Measurements from ENCODE around the gene HMGXB4. TPM values are rescaled to one million over a fixed set of nuclear protein-coding genes. Genes with fewer than 3 reads are reported as not detected.

The HMGXB4 gene
- total RNA-seq, 2 donors from 2014 or later = 18.6 to 23.9 TPM

- H3K27ac ChIP-seq = peak overlapping the region; percentile 83
- intact Hi-C loops (cut with DNase I) = no loop called here
These were observed 1.1 kb downstream of the HMGXB4 start for GRCh38 chr22:35258191-35258988.

GRCh38 chr22:35264986-35265385 is 7.7 kb downstream of the HMGXB4 start:
- intact Hi-C loops (cut with DNase I) = no loop called here
- TF ChIP-seq CTCF (IDR thresholded peaks at IDR 0.05) = no peak

More at GRCh38 chr22:35258191-35258988, 1.1 kb downstream of the HMGXB4 start:
- peak overlapping the region; percentile 88 to 90 for H3K9ac ChIP-seq (ENCODE audit: low read depth in 2 of 2, low read length in 2 of 2)
- no peaks in the 10 kb centered on the region for H3K27me3 ChIP-seq
- no peaks in the 10 kb centered on the region for H3K4me1 ChIP-seq
- peak overlapping the region; percentile 76 for H3K4me3 ChIP-seq
- H3K9me3 ChIP-seq = no peaks in the 10 kb centered on the region
- no peak for TF ChIP-seq CTCF (IDR thresholded peaks at IDR 0.05)
- H3K36me3 ChIP-seq = no peaks in the 10 kb centered on the region
- DNase-seq = peak; percentile 36

GRCh38 chr22:35266277-35266676 is 9.0 kb downstream of the HMGXB4 start:
- Histone ChIP-seq H3K9me3 (no peaks in the 10 kb centered on the region), H3K4me3 (no peak overlapping the region), H3K4me1 (no peaks in the 10 kb centered on the region), H3K27me3 (no peaks in the 10 kb centered on the region), H3K9ac (ENCODE audit: low read depth in 2 of 2, low read length in 2 of 2) (no peak overlapping the region), H3K27ac (no peak overlapping the region), H3K36me3 (peaks cover 7% of the 10 kb centered on the region)
- intact Hi-C loops (cut with DNase I) = no loop called here
- no peak for DNase-seq
- TF ChIP-seq CTCF (IDR thresholded peaks at IDR 0.05) = no peak

More at GRCh38 chr22:35264986-35265385, 7.7 kb downstream of the HMGXB4 start:
- no peak for DNase-seq
- Histone ChIP-seq H3K4me1 (no peaks in the 10 kb centered on the region), H3K36me3 (peaks cover 7% of the 10 kb centered on the region), H3K9me3 (no peaks in the 10 kb centered on the region), H3K27me3 (no peaks in the 10 kb centered on the region), H3K4me3 (no peak overlapping the region), H3K27ac (no peak overlapping the region), H3K9ac (ENCODE audit: low read depth in 2 of 2, low read length in 2 of 2) (no peak overlapping the region)

GRCh38 chr22:35269630-35270029 is 12.3 kb downstream of the HMGXB4 start:
- DNase-seq = no peak
- H3K4me3 ChIP-seq = no peak overlapping the region
- H3K27me3 ChIP-seq = no peaks in the 10 kb centered on the region
- no peaks in the 10 kb centered on the region for H3K4me1 ChIP-seq
- no peaks in the 10 kb centered on the region for H3K9me3 ChIP-seq
- no peak for TF ChIP-seq CTCF (IDR thresholded peaks at IDR 0.05)
- H3K27ac ChIP-seq = no peak overlapping the region
- peaks cover 7% of the 10 kb centered on the region for H3K36me3 ChIP-seq
- no peak overlapping the region for H3K9ac ChIP-seq (ENCODE audit: low read depth in 2 of 2, low read length in 2 of 2)
- intact Hi-C loops (cut with DNase I) = no loop called here

- Histone ChIP-seq H3K9me3 (no peaks in the 10 kb centered on the region), H3K9ac (ENCODE audit: low read depth in 2 of 2, low read length in 2 of 2) (no peak overlapping the region), H3K4me1 (no peaks in the 10 kb centered on the region), H3K4me3 (no peak overlapping the region), H3K27ac (no peak overlapping the region), H3K27me3 (no peaks in the 10 kb centered on the region), H3K36me3 (peaks cover 1% of the 10 kb centered on the region)
- no peak for TF ChIP-seq CTCF (IDR thresholded peaks at IDR 0.05)
- intact Hi-C loops (cut with DNase I) = no loop called here
- no peak for DNase-seq
These were observed 17.0 kb downstream of the HMGXB4 start for GRCh38 chr22:35274154-35274871.

Data from colonic mucosa (tissue), 4 donors.